ENCODE results near the gene FAM124A. TPM values are rescaled to one million over a fixed set of nuclear protein-coding genes. Genes with fewer than 3 reads are reported as not detected.

The FAM124A gene
- total RNA-seq, 2 donors from 2014 or later: 49.7 to 56.6 TPM

DNA sequence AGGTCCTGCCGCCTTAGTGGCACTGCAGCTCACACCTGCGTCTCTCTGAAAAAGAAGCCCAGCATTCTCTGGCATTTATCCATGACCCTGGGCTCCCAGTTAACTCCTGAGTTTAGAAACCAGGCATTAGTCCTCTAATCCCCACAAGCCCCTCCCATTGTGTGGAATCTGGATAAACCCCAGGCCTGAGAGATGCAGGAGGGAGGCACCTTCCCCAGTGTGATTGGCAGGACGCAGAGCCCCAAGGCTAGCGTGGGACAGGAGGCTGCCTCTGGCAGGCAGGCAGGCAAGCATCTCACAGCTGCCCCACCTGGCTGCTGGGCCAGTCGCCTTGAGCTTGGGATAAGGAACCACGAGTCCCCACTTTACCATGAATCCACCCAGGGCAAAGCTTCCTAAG, 106.3 kb downstream of the FAM124A start:
- Mint-ChIP-seq H3K36me3 (ENCODE audit: low read depth) (no peaks in the 10 kb centered on the region), H3K4me3 (no peak overlapping the region), H3K27ac (no peak overlapping the region), H3K4me1 (no peaks in the 10 kb centered on the region), H3K27me3 (ENCODE audit: insufficient read depth) (peaks cover 8% of the 10 kb centered on the region), H3K9me3 (no peaks in the 10 kb centered on the region)
- peaks cover 4% of the 10 kb centered on the region for H3K4me1 ChIP-seq (ENCODE audit: control insufficient read depth, insufficient read depth, low read length)
- 55 to 63% methylated on average over 4 to 5 of the region's 6 CpGs for WGBS, 2 experiments (ENCODE audit: insufficient coverage in 1 of 2, insufficient read length in 1 of 2)
- H3K9me3 ChIP-seq (ENCODE audit: control insufficient read depth, low read length): no peaks in the 10 kb centered on the region
- peak; percentile 95 for DNase-seq
- TF ChIP-seq, protein P1, sequence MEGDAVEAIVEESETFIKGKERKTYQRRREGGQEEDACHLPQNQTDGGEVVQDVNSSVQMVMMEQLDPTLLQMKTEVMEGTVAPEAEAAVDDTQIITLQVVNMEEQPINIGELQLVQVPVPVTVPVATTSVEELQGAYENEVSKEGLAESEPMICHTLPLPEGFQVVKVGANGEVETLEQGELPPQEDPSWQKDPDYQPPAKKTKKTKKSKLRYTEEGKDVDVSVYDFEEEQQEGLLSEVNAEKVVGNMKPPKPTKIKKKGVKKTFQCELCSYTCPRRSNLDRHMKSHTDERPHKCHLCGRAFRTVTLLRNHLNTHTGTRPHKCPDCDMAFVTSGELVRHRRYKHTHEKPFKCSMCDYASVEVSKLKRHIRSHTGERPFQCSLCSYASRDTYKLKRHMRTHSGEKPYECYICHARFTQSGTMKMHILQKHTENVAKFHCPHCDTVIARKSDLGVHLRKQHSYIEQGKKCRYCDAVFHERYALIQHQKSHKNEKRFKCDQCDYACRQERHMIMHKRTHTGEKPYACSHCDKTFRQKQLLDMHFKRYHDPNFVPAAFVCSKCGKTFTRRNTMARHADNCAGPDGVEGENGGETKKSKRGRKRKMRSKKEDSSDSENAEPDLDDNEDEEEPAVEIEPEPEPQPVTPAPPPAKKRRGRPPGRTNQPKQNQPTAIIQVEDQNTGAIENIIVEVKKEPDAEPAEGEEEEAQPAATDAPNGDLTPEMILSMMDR (conservative IDR thresholded peaks at IDR 0.05): peak; percentile 38
- no peak overlapping the region for H3K4me3 ChIP-seq (ENCODE audit: low read length)
- H3K36me3 ChIP-seq (ENCODE audit: control insufficient read depth, insufficient read depth, low read length): no peaks in the 10 kb centered on the region
- H3K27ac ChIP-seq (ENCODE audit: low read depth, low read length): no peak overlapping the region
- no peak overlapping the region for H3K9ac ChIP-seq (ENCODE audit: extremely low read depth, low read length, poor library complexity, severe bottlenecking)
- no peaks in the 10 kb centered on the region for H3K27me3 ChIP-seq (ENCODE audit: control insufficient read depth, insufficient read depth, low read length, poor library complexity, severe bottlenecking)

DNA sequence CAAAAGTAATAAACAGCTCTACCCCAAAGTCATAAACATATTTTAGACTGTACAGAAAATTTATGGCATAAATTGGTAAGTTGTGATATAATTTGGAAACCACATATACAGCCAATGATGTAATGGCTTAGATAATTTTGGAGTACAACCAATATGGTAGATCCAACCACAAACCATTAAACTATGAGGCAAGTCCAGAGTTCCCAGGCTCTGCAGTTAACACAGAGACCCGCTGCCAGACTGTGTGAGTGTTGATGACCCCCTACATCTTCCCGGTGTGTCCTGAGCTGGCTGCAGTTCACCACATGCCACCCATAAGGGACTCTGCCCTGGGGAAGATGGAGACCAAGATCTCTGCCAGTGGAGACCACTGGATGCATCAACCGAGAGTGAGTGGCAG, 107.4 kb downstream of the FAM124A start:
- TF ChIP-seq, protein P1 (conservative IDR thresholded peaks at IDR 0.05): no peak

DNA sequence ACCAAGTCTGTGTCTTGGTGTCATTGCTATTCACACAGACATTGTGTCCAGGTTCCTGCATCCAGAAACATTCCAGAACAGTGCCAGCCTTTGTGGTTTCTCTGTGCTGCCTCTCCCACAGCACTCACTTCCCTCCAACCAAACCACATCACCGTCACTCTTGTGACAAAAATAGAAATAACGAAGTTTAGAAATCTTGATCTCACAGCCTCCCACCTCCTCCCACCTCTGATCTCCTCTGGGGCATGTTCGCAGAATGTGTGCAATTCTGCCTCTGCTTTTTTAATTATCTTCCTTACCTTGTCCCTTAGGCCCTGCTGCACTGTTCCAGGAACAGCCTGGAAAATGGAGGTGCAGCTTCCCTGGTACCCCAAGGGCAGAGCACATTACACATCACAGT, 108.6 kb downstream of the FAM124A start:
- Histone ChIP-seq H3K27ac (ENCODE audit: low read depth, low read length) (no peak overlapping the region), H3K36me3 (ENCODE audit: control insufficient read depth, insufficient read depth, low read length) (no peaks in the 10 kb centered on the region), H3K4me3 (ENCODE audit: low read length) (no peak overlapping the region), H3K4me1 (ENCODE audit: control insufficient read depth, insufficient read depth, low read length) (peaks cover 4% of the 10 kb centered on the region), H3K9me3 (ENCODE audit: control insufficient read depth, low read length) (no peaks in the 10 kb centered on the region), H3K9ac (ENCODE audit: extremely low read depth, low read length, poor library complexity, severe bottlenecking) (no peak overlapping the region), H3K27me3 (ENCODE audit: control insufficient read depth, insufficient read depth, low read length, poor library complexity, severe bottlenecking) (no peaks in the 10 kb centered on the region)
- Mint-ChIP-seq H3K27me3 (ENCODE audit: insufficient read depth) (peaks cover 6% of the 10 kb centered on the region), H3K4me3 (no peak overlapping the region), H3K4me1 (no peaks in the 10 kb centered on the region), H3K36me3 (ENCODE audit: low read depth) (no peaks in the 10 kb centered on the region), H3K9me3 (no peaks in the 10 kb centered on the region), H3K27ac (no peak overlapping the region)
- DNase-seq: no peak
- TF ChIP-seq, protein P1 (conservative IDR thresholded peaks at IDR 0.05): no peak
- WGBS, 2 experiments (ENCODE audit: insufficient coverage in 1 of 2, insufficient read length in 1 of 2): 92 to 94% methylated on average over 3 of the region's 3 CpGs

More for the DNA sequence above, 107.4 kb downstream of the FAM124A start:
- Mint-ChIP-seq H3K27me3 (ENCODE audit: insufficient read depth) (peaks cover 6% of the 10 kb centered on the region), H3K9me3 (no peaks in the 10 kb centered on the region), H3K27ac (no peak overlapping the region), H3K4me3 (no peak overlapping the region), H3K36me3 (ENCODE audit: low read depth) (no peaks in the 10 kb centered on the region), H3K4me1 (no peaks in the 10 kb centered on the region)
- no peak overlapping the region for H3K9ac ChIP-seq (ENCODE audit: extremely low read depth, low read length, poor library complexity, severe bottlenecking)
- no peaks in the 10 kb centered on the region for H3K36me3 ChIP-seq (ENCODE audit: control insufficient read depth, insufficient read depth, low read length)
- no peak overlapping the region for H3K27ac ChIP-seq (ENCODE audit: low read depth, low read length)
- no peaks in the 10 kb centered on the region for H3K27me3 ChIP-seq (ENCODE audit: control insufficient read depth, insufficient read depth, low read length, poor library complexity, severe bottlenecking)
- H3K4me1 ChIP-seq (ENCODE audit: control insufficient read depth, insufficient read depth, low read length): peaks cover 4% of the 10 kb centered on the region
- 88 to 100% methylated on average over 1 to 3 of the region's 3 CpGs for WGBS, 2 experiments (ENCODE audit: insufficient coverage in 1 of 2, insufficient read length in 1 of 2)
- no peak for DNase-seq
- H3K9me3 ChIP-seq (ENCODE audit: control insufficient read depth, low read length): no peaks in the 10 kb centered on the region
- no peak overlapping the region for H3K4me3 ChIP-seq (ENCODE audit: low read length)

Measured in endodermal cell (in vitro differentiated cells).